GM12878 (cell line): Measurements from ENCODE around the gene CKLF. TPM values are rescaled to one million over a fixed set of nuclear protein-coding genes. Genes with fewer than 3 reads are reported as not detected.

Experiments used
- BCLAF1 ChIP-seq: fragments of 450-650 bp; IDR thresholded peaks from 2 replicates; pipeline ENCODE4 v1.6.1; 2017; ENCODE audit warnings: antibody characterized with exemption, mild to moderate bottlenecking, moderate library complexity
- CHD2 ChIP-seq: IDR thresholded peaks from 2 replicates; pipeline ENCODE4 v1.6.1; 2011; ENCODE audit warnings: low read depth, low read length, improper control_type of control experiment, borderline replicate concordance
- CHD4 ChIP-seq: fragments of 200-600 bp; sonication (generic); IDR thresholded peaks from 2 replicates; pipeline ENCODE4 v1.6.1; 2016; ENCODE audit warnings: mild to moderate bottlenecking
- EZH2 ChIP-seq: IDR thresholded peaks from 2 replicates; pipeline ENCODE4 v1.6.1; 2012; ENCODE audit warnings: low read depth, mild to moderate bottlenecking, control low read depth, inconsistent platforms, low read length, borderline replicate concordance; ENCODE audit not compliant: control insufficient read depth
- FOXK2 ChIP-seq: fragments of 450-650 bp; IDR thresholded peaks from 2 replicates; pipeline ENCODE4 v1.6.1; 2017; ENCODE audit warnings: mild to moderate bottlenecking, moderate library complexity
- HDAC6 ChIP-seq: fragments of 200-600 bp; sonication (generic); IDR thresholded peaks from one replicate; pipeline ENCODE4 v1.8.0; 2017; ENCODE audit warnings: antibody characterized with exemption; ENCODE audit not compliant: unreplicated experiment
- IKZF1 ChIP-seq: fragments of 450-650 bp; conservative IDR thresholded peaks from 2 replicates; pipeline ENCODE4 v1.6.1; 2017; ENCODE audit warnings: antibody characterized with exemption, mild to moderate bottlenecking
- MTA3 ChIP-seq: IDR thresholded peaks from 2 replicates; pipeline ENCODE4 v1.6.1; 2012; ENCODE audit warnings: low read length, inconsistent platforms, borderline replicate concordance
- NFYA ChIP-seq: IDR thresholded peaks from 2 replicates; pipeline ENCODE4 v1.6.1; 2011; ENCODE audit warnings: low read depth, mild to moderate bottlenecking, low read length, improper control_type of control experiment, borderline replicate concordance
- NR2F1 ChIP-seq: fragments of 450-650 bp; conservative IDR thresholded peaks from 2 replicates; pipeline ENCODE4 v1.6.1; 2017; ENCODE audit warnings: mild to moderate bottlenecking
- NRF1 ChIP-seq: conservative IDR thresholded peaks from 2 replicates; pipeline ENCODE4 v1.6.1; 2011; ENCODE audit warnings: mild to moderate bottlenecking, low read depth, low read length, improper control_type of control experiment
- PML ChIP-seq: IDR thresholded peaks from 2 replicates; pipeline ENCODE4 v1.6.1; 2012; ENCODE audit warnings: low read length, inconsistent platforms
- POLR2AphosphoS2 ChIP-seq: IDR thresholded peaks from 2 replicates; pipeline ENCODE4 v1.6.1; 2011; ENCODE audit warnings: low read depth, mild to moderate bottlenecking, low read length, improper control_type of control experiment, moderate library complexity
- RFX5 ChIP-seq: IDR thresholded peaks from 2 replicates; pipeline ENCODE4 v1.6.1; 2011; ENCODE audit warnings: low read depth, low read length, improper control_type of control experiment
- SMC3 ChIP-seq: IDR thresholded peaks from 2 replicates; pipeline ENCODE4 v1.6.1; 2011; ENCODE audit warnings: low read length, improper control_type of control experiment, borderline replicate concordance
- SREBF1 ChIP-seq: IDR thresholded peaks from 2 replicates; pipeline ENCODE4 v1.6.1; 2012; ENCODE audit warnings: mild to moderate bottlenecking, low read length
- SUZ12 ChIP-seq: fragments of 200-600 bp; sonication (generic); IDR thresholded peaks from one replicate; pipeline ENCODE4 v1.6.1; 2018; ENCODE audit warnings: antibody characterized with exemption, mild to moderate bottlenecking; ENCODE audit not compliant: unreplicated experiment
- TAF1 ChIP-seq: IDR thresholded peaks from 2 replicates; pipeline ENCODE4 v1.6.1; 2011; ENCODE audit warnings: mild to moderate bottlenecking, low read depth, low read length, borderline replicate concordance
- TBL1XR1 ChIP-seq: IDR thresholded peaks from 2 replicates; pipeline ENCODE4 v1.6.1; 2012; ENCODE audit warnings: low read depth, low read length, improper control_type of control experiment
- YY1 ChIP-seq: IDR thresholded peaks from 2 replicates; pipeline ENCODE4 v1.6.1; 2011; ENCODE audit warnings: low read depth, mild to moderate bottlenecking, low read length
- ZBTB11 ChIP-seq: fragments of 450-650 bp; formaldehyde crosslinking; IDR thresholded peaks from 2 replicates; pipeline ENCODE4 v1.5.0; 2022; ENCODE audit warnings: mild to moderate bottlenecking, missing genetic modification characterization
- ZNF207 ChIP-seq: fragments of 450-650 bp; IDR thresholded peaks from 2 replicates; pipeline ENCODE4 v1.6.1; 2014; ENCODE audit warnings: antibody characterized with exemption, mild to moderate bottlenecking, borderline replicate concordance
- ZNF217 ChIP-seq: fragments of 450-650 bp; IDR thresholded peaks from 2 replicates; pipeline ENCODE4 v1.6.1; 2017; ENCODE audit warnings: antibody characterized with exemption, mild to moderate bottlenecking
- ZZZ3 ChIP-seq: IDR thresholded peaks from 2 replicates; pipeline ENCODE4 v1.6.1; 2011; ENCODE audit warnings: low read depth; ENCODE audit not compliant: control insufficient read depth, insufficient read length
- polyA plus RNA-seq, 11 experiments: library from polyadenylated mRNA; depleted of rRNA in 4 of 11; unstranded in 6 of 11; stranded (reverse) in 5 of 11; fragments of >200 nt; fragmentation: Nextera tagmentation in 4 of 11; fragmentation: Illumina TruSeq in 1 of 11; extraction: Ambion mirVana in 4 of 11; extraction: Trizol in 1 of 11; gene quantifications; 1 replicate in 1 of 11; 2 replicates in 10 of 11; pipeline versions ENCODE4 v1.2.1 to v1.2.3, GENCODE V29; 2011 to 2016; ENCODE audit warnings: inconsistent platforms in 2 of 11, missing spikeins in 2 of 11, low read depth in 1 of 11
- total RNA-seq, 4 experiments: library from RNA; depleted of rRNA in 3 of 4; stranded (reverse); fragments of >200 nt in 3 of 4; fragmentation: Illumina TruSeq in 1 of 4; extraction: Trizol in 1 of 4; gene quantifications; 2 replicates each; pipeline versions ENCODE4 v1.2.1 to v1.2.3, GENCODE V29; 2013 to 2021

The CKLF gene
- total and polyA plus RNA-seq, 10 of the 15 experiments (the other 5 are each of a cell fraction or from before 2014, with no cell fraction given): 40.8 to 193 (median 109) TPM

GRCh38 chr16:66608241-66609138, 56.1 kb downstream of the CKLF start (continued):
- TF ChIP-seq YY1 (peak; percentile 51; the same call in 1 of the 2 replicates), NR2F1 (peak; percentile 26; the same call in 1 of the 2 replicates), CHD2 (no peak), SREBF1 (no peak), SUZ12 (no peak), MTA3 (no peak), FOXK2 (no peak), IKZF1 (peak; percentile 49), NRF1 (no peak), ZNF207 (no peak), SMC3 (peak; percentile 74), NFYA (no peak), ZZZ3 (no peak), BCLAF1 (no peak), PML (no peak), RFX5 (no peak), TAF1 (no peak), POLR2AphosphoS2 (no peak), EZH2 (no peak), ZBTB11 (CRISPR knock-in tag) (no peak), ZNF217 (no peak), CHD4 (no peak), TBL1XR1 (no peak), HDAC6 (no peak)
